EL (cell line): ENCODE measurements around the gene TMEM245.
"Not testable (repeated sequence)": the region's sequence is repeated elsewhere in the genome, so short reads cannot be mapped to it uniquely, and the experiment has no call there.

Source experiments
- DNase-seq: peaks from one replicate; pipeline ENCODE4 v3.0.0-alpha.2; 2016

Gene TMEM245

DNA sequence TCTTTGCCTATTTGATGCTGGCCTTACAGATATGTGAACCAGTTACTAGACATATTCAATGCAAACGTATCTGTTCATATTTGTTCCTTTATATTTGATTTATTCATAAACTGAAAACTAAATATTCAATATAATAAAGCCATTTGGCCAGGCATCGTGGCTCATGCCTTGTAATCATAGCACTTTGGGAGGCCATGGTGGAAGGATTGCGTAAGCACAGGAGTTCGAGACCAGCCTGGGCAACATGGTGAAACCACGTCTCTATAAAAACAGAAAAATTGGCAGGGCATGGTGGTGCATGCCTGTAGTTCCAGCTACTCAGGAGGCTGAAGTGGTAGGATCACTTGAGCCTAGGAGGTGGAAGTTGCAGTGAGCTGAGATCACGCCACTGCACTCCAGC is 57.2 kb downstream of the TMEM245 start:
- DNase-seq, result peak; percentile 28

DNA sequence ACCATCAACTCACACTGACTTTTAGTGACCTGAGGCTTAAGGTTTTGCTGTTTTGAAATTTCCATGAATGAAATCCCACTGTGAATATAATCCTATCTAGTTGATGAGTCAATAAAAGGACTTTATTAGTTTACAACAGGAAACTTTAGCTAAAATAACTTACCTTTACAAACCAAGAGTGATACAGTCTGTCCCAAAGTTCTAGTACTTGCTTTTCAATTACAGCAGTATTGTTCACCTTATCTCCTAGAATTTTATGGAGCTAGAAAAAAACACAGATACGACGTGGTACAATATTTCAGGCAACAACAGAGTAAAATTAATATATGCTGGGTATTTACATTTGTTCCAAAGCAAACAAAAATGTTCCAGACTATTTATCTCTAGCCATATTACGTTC is 59.6 kb downstream of the TMEM245 start:
- DNase-seq, result no peak

- not testable (repeated sequence) for DNase-seq
Observed at GRCh38 chr9:109053121-109053520, 66.6 kb downstream of the TMEM245 start.

DNA sequence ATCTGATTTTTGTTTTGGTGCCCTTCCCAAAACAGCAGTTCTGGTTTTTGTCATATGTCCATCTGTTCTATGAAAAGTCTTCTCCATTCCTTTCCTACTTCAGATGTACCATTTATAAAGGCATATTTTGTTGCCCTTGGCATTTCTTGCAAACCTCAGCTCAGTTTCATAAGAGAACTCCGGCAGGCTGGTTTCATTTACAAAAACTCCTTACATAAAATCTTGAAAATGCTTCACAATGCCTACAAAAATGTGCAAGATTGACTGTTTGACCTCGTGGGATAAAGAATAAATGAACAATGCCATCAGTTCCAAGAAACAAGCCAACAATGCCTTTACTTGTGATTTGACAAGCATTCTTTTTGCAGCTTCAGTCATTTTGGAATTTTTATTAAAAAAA is 67.3 kb downstream of the TMEM245 start:
- DNase-seq, result peak; percentile 25

- DNase-seq, result no peak
Observed at GRCh38 chr9:109051733-109052132, 68.0 kb downstream of the TMEM245 start.

DNA sequence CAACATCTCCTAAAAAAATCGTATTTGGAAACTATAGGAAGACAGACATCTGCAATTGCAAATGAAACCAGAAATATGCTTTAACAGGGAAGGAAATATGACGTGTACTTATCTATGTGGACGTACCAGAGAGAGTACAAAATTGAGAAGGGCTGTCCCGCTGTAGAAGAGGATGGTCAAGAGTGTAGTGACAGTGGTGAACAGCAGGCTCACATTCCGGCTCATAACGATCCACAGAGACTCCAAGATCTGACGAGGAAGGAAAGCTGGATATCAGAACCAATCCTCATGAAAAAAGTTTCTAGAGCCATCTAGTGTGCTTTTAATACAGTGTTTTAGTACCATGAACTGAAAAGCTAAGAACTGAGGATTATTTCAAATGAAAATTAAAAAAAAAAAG is 69.3 kb downstream of the TMEM245 start:
- no peak for DNase-seq

GRCh38 chr9:109048822-109049221 is 70.9 kb downstream of the TMEM245 start:
- DNase-seq, result no peak

- DNase-seq, result no peak
Observed at GRCh38 chr9:109047259-109047658, 72.5 kb downstream of the TMEM245 start.

DNA sequence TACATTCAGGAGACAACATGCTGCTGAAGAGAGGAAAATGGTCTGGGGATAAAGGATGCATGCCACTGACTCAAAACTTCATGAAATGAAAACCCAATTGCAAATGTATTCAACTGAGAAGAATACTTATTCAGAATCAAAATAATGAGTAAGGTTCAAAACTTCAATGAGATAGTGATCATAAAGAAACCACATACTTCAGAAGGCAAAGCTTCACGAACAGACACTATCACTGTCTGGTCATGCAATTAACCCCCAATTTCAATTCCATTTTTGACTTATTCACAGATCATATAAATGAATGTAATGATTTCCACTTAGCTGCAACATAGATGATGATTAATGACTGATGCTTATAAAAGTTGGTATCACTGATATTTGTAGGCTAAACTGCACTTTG is 73.4 kb downstream of the TMEM245 start:
- no peak for DNase-seq

DNA sequence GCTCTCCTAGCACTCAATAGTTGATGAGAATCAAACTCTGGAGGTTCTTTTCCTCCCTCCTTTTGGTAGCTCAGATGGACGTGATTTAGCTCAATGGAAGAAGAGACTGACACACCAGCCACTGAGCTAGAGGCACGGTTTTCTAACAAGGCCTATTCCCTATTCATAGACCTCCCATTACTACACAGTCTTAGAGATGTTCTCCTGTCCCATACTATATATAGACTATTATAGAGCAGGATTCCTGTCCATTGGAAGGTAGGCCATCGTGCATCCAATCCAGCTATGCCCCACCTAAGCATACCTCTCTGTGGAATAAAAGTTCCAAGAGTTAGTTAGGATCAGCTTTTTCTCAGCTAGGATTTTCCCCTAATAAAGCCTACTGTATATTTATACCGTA is 76.2 kb downstream of the TMEM245 start:
- no peak for DNase-seq

DNA sequence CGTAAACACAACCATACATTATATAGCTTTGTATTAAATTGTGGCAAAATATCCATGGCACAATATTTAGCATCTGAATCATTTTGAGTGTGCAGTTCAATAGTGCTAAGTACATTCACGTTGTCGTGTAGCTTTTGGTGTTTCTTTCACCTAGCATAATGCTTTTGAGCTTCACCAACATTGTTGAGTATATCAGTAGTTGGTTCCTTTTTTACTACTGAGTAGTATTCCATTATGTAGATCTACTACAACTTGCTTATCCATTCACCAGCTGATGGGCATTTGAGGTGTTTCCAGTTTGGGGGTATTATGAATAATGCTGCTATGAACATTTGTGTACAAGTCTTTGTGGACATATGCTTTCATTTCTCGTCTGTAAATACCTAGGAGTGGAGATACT is 79.2 kb downstream of the TMEM245 start:
- no peak for DNase-seq

DNA sequence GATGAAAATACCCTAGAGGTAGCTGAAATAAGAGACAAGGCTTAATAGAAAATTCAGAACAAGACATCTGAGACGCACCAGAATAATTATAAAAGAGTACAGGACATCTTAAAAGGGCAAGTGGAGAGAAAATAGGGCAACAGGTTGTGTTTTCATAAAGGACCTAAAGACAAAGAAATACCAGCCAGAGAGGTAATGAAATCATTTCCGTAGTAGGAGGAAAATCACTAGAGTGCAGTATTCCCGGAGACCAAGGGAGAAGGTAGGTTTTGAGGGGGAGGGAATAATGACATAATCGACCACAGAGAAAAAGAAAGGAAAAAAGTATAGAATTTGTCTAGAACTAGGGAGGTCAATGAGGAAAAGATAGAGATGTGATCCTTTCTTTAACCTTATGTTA is 80.2 kb downstream of the TMEM245 start:
- DNase-seq, result no peak

- DNase-seq, result no peak
Observed at GRCh38 chr9:109037946-109038715, 81.6 kb downstream of the TMEM245 start.

DNA sequence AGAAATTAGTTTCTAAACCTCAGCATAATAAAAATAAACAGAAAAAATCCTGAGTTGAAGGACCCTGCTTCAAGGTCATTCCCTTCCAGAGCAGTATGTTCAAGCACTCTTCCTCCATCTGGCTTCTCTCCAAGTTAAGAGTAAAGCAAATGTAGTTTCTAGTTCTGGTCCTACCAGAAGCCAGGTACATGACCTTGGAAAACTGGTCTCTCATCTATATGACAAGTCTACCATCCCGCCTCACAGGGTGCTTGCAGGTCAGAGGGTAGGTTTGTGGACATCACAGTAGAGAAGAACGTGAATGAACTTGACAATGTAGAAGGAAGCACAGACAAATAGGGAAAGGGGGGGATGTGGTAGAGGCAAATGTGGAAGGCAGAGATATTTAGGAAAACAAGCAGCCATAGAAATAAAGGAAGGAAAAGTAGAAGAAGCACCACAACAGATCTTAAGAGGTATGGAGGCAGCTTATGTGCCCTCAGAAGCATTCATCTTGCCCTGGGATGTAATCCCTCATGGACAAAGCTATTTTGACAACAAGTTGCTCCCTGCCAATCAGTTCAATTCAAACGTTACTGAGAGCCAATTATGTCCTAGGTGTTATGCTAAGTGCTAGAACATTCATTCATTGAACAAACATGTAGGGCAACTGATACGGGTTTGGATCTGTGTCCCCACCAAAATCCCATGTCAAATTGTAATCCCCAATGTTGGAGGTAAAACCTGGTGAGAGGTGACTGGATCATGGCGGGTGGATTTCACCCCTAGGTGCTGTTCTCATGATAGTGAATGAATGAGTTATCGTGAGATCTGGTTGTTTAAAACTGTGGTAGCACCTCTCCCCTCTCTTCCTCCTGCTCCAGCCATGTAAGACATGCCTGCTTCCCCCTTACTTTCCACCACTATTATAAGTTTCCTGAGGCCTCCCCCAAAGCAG is 82.7 kb downstream of the TMEM245 start:
- peak; percentile 24 for DNase-seq

GRCh38 chr9:109035684-109036423 is 83.9 kb downstream of the TMEM245 start:
- peak; percentile 90 for DNase-seq

GRCh38 chr9:109033941-109034700 is 85.6 kb downstream of the TMEM245 start:
- DNase-seq, result peak; percentile 19

GRCh38 chr9:109031241-109031640 is 88.5 kb downstream of the TMEM245 start:
- DNase-seq, result peak; percentile 13

- no peak for DNase-seq
Observed at GRCh38 chr9:109030426-109030825, 89.3 kb downstream of the TMEM245 start.

- no peak for DNase-seq
Observed at GRCh38 chr9:109028457-109028856, 91.3 kb downstream of the TMEM245 start.

DNA sequence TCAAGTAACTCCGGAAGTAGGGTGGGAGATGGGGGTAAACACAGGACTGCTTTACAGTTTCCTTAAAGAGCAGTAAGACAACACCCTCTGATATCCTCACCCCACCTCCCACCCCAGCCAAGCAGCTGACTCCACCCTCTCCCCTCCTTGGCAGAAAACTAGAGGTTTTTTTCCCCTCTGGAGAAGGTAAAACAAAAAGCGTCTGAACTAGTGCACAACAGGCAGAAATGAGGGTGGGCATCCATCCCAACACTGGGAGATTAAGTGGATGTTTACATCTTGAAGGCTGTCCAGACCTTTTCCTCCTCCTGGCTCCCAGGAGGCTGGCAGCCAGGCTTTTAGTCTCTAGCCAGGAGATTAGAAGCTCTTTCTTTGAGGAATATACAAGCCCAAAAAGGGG is 92.6 kb downstream of the TMEM245 start:
- no peak for DNase-seq

- DNase-seq, result no peak
Observed at GRCh38 chr9:109026306-109026705, 93.4 kb downstream of the TMEM245 start.

DNA sequence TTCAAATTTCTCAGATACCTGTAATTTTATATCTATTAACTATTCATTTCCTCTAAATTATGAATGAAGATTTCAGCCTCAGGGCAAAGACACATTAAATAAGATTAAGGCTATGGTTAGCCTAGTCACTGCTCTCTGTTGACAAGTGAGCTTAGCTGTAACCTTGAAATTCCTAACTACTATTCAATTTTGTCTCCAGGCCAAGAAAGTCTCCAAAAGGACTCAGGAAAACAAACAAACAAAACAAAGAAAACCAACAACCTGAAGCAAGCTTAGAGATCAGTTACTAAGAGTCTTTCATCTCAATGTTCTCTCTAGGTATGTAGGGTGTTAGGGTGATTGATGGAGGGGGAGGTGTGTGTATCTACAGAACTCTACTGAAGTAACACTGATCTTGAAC is 96.9 kb downstream of the TMEM245 start:
- DNase-seq, result no peak
